ENCODE measurements around the gene PELI1. TPM values are rescaled to one million over a fixed set of nuclear protein-coding genes. Genes with fewer than 3 reads are reported as not detected.

The PELI1 gene
- total and polyA plus RNA-seq, 2 donors (not counting 1 experiment from before 2014, with no cell fraction given), result 5.9 to 7.7 TPM

GRCh38 chr2:64122358-64122757 lies 21.9 kb downstream of the PELI1 start:
- Histone ChIP-seq H3K9ac (ENCODE audit: insufficient read depth, low read length) (no peak overlapping the region), H3K27ac (ENCODE audit: insufficient read depth, low read length) (no peak overlapping the region), H3K4me1 (ENCODE audit: control insufficient read depth, extremely low read depth, insufficient read depth, low read length) (peaks cover 2% of the 10 kb centered on the region), H4K20me1 (ENCODE audit: control insufficient read depth, extremely low read depth, insufficient read depth, low read length) (no peaks in the 10 kb centered on the region), H3K79me2 (ENCODE audit: control insufficient read depth, insufficient read depth, low read length) (peaks cover 1% of the 10 kb centered on the region), H3K36me3 (ENCODE audit: control insufficient read depth, insufficient read depth, low read length) (no peaks in the 10 kb centered on the region), H2AFZ (ENCODE audit: low read length) (no peak overlapping the region), H3K27me3 (ENCODE audit: control insufficient read depth, insufficient read depth, low read length) (no peaks in the 10 kb centered on the region), H3K9me3 (ENCODE audit: control insufficient read depth, insufficient read depth, low read depth, low read length) (no peaks in the 10 kb centered on the region), H3K4me3 (replicated peaks in 1 of 4; ENCODE audit: control extremely low read depth in 1 of 4, insufficient read depth in 1 of 4, low read depth in 3 of 4, low read length in 4 of 4) (no peak overlapping the region), H3K4me2 (ENCODE audit: extremely low read depth, insufficient read depth, low read length) (no peak overlapping the region)
- DNase-seq (ENCODE audit: low read depth in 2 of 2), result no peak
- TF ChIP-seq EZH2 (IDR thresholded peaks at IDR 0.05; ENCODE audit: low read length, missing control alignments) (no peak), CTCF (conservative IDR thresholded peaks at IDR 0.05 in 1 of 2, IDR thresholded peaks at IDR 0.05 in 1 of 2; ENCODE audit: low read depth in 1 of 2, low read length in 2 of 2) (no peak)

- no peaks in the 10 kb centered on the region for H3K27me3 ChIP-seq (ENCODE audit: control insufficient read depth, insufficient read depth, low read length)
- H3K4me3 ChIP-seq (replicated peaks in 1 of 4; ENCODE audit: control extremely low read depth in 1 of 4, insufficient read depth in 1 of 4, low read depth in 3 of 4, low read length in 4 of 4), result no peak overlapping the region
- DNase-seq (ENCODE audit: low read depth in 2 of 2), result no peak
- peaks cover 1% of the 10 kb centered on the region for H3K79me2 ChIP-seq (ENCODE audit: control insufficient read depth, insufficient read depth, low read length)
- no peak for TF ChIP-seq EZH2 (IDR thresholded peaks at IDR 0.05; ENCODE audit: low read length, missing control alignments)
- TF ChIP-seq CTCF (conservative IDR thresholded peaks at IDR 0.05 in 1 of 2, IDR thresholded peaks at IDR 0.05 in 1 of 2; ENCODE audit: low read depth in 1 of 2, low read length in 2 of 2), result no peak
- no peak overlapping the region for H2AFZ ChIP-seq (ENCODE audit: low read length)
- no peak overlapping the region for H3K4me2 ChIP-seq (ENCODE audit: extremely low read depth, insufficient read depth, low read length)
- no peak overlapping the region for H3K9ac ChIP-seq (ENCODE audit: insufficient read depth, low read length)
- H4K20me1 ChIP-seq (ENCODE audit: control insufficient read depth, extremely low read depth, insufficient read depth, low read length), result no peaks in the 10 kb centered on the region
- no peaks in the 10 kb centered on the region for H3K36me3 ChIP-seq (ENCODE audit: control insufficient read depth, insufficient read depth, low read length)
- peaks cover 2% of the 10 kb centered on the region for H3K4me1 ChIP-seq (ENCODE audit: control insufficient read depth, extremely low read depth, insufficient read depth, low read length)
- H3K9me3 ChIP-seq (ENCODE audit: control insufficient read depth, insufficient read depth, low read depth, low read length), result no peaks in the 10 kb centered on the region
- no peak overlapping the region for H3K27ac ChIP-seq (ENCODE audit: insufficient read depth, low read length)
Measured at GRCh38 chr2:64120928-64121327, 23.3 kb downstream of the PELI1 start.

GRCh38 chr2:64120008-64120407 lies 24.2 kb downstream of the PELI1 start:
- Histone ChIP-seq H2AFZ (ENCODE audit: low read length) (no peak overlapping the region), H3K79me2 (ENCODE audit: control insufficient read depth, insufficient read depth, low read length) (peaks cover 1% of the 10 kb centered on the region), H4K20me1 (ENCODE audit: control insufficient read depth, extremely low read depth, insufficient read depth, low read length) (no peaks in the 10 kb centered on the region), H3K4me2 (ENCODE audit: extremely low read depth, insufficient read depth, low read length) (no peak overlapping the region), H3K27ac (ENCODE audit: insufficient read depth, low read length) (no peak overlapping the region), H3K27me3 (ENCODE audit: control insufficient read depth, insufficient read depth, low read length) (no peaks in the 10 kb centered on the region), H3K4me1 (ENCODE audit: control insufficient read depth, extremely low read depth, insufficient read depth, low read length) (peaks cover 2% of the 10 kb centered on the region), H3K9me3 (ENCODE audit: control insufficient read depth, insufficient read depth, low read depth, low read length) (no peaks in the 10 kb centered on the region), H3K36me3 (ENCODE audit: control insufficient read depth, insufficient read depth, low read length) (no peaks in the 10 kb centered on the region), H3K4me3 (replicated peaks in 1 of 4; ENCODE audit: control extremely low read depth in 1 of 4, insufficient read depth in 1 of 4, low read depth in 3 of 4, low read length in 4 of 4) (no peak overlapping the region), H3K9ac (ENCODE audit: insufficient read depth, low read length) (no peak overlapping the region)
- no peak for DNase-seq (ENCODE audit: low read depth in 2 of 2)
- TF ChIP-seq CTCF (conservative IDR thresholded peaks at IDR 0.05 in 1 of 2, IDR thresholded peaks at IDR 0.05 in 1 of 2; ENCODE audit: low read depth in 1 of 2, low read length in 2 of 2) (no peak), EZH2 (IDR thresholded peaks at IDR 0.05; ENCODE audit: low read length, missing control alignments) (no peak)

Data from fibroblast of lung (primary cell).